NCI-H82 treated with DMSO at 0.1 percent for 48 hours (cell line): ENCODE data around the gene DNAL1.

ENCODE experiments used
- DNase-seq: peaks from one replicate; lab custom pipeline; 2025; ENCODE audit not compliant: unreplicated experiment; lab: John Stamatoyannopoulos, UW

The DNAL1 gene

DNA sequence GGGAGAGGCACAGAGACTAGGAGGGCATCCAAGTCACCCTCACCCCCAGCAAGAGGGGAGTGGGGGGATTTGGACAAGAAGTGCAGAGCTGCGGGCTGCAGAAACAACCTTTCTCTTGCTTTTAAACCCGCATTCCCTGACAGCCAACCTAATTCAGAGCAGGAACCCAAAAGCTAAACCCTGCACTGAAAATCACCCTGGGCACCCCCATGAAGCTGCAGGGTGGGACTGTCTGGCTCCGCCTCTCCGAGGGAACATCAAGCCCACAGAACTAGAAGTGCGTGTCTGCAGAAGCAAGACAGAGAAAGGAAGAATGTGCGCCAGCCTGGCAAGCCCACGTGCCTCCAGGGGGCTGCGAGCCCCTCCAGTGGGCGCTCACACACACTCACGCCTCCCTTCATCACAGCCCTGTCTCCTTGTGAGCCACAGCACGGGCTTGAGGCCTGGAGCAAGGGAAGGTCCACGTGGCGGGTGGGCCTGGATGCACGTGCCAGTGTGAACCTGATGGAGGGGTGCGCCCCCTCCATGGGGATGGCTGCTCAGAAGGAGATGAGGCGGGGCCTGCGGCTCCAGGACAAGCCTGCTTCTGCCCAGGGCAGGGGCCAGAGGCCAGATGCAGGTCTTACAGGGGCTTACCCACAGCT is 97.2 kb downstream of the DNAL1 start:
- no peak for DNase-seq

DNA sequence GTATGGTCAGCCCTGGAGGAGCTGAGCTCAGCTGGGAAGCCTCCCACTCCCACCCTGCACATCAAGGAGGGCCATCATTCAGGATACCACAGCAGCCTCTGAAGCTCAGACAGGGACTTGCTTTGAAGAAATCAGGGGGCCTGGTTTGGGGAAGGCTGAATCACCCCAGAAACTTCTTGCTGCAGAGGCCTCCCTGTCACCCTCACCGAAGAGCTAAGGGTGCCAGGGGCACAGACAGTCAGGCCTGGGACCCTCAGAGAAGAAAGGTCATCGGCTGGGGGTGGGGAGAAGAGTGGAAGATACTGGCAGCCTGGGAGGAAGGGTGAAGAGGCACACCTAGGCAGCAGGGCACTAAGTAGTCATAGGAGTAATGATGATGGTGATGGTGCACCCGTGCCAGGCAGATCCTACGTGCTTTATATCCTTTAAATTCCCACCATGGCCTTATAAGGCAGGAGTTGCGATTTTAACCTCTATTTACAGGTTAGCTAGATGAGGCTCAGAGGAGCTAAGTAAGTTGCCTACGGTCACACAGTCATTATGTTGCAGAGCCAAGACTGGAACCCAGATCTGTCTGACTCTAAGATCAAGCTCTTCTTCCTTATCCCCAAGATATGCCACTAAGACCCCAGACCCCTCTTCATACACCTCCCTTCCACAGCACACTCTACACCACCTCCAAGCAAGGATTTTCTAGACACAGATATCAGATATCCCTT is 97.9 kb downstream of the DNAL1 start:
- DNase-seq = no peak

DNA sequence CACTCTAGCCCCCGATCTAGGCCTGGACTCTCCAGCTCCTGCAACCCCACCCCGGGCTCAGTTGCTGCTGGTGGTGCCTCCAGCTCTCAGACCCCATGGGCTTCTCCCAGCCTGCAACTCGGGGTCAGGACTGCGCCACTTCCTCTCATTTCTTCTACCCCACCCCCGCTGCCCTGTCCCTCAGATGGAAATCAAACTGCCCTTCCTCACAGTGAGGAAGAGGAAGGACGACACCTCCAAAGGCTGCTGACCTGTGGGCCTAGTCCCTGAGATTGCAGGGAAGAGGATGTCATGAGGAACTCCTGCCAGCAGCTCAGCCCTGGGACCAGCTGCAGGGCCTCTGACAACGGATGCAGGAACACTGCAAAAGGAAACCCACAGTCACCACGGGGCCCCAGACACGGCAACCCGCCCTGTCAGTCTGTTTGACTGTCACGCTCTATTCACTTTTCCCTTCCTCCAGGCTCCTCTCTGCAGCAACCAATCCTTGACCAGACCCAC is 98.7 kb downstream of the DNAL1 start:
- no peak for DNase-seq

DNA sequence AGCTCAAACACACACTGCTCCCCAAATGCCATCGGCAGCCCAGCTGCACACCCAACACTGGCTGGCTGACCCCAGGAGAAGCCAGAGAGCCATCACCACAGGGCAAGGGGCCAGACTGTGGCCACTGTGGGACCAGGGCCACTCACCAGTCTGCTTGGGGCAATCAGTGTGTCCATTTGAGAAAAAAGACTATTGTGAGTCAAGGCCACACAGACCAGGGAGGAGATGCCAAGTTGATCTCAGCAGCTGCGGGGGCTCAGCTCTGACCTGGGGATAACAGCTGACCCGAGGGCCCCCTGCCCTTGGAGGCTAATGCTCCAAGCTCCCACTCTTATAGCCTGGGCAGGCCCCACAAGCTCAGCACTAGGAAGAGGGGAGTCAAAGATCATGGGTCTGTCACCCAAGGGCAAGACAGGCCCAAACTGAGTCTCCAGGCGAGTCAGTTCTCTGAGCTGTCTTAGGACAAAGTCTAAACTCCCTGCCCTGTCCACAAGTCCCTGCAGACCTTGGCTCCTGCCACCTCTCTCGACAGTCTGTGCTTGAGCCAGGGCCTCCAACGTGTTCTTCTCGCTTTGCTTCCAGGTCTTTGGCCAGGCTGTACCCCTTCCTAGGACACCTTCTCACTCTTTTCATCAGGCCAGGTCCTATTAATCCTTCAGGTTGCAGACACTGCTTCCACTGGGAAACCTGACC is 99.5 kb downstream of the DNAL1 start:
- no peak for DNase-seq

DNA sequence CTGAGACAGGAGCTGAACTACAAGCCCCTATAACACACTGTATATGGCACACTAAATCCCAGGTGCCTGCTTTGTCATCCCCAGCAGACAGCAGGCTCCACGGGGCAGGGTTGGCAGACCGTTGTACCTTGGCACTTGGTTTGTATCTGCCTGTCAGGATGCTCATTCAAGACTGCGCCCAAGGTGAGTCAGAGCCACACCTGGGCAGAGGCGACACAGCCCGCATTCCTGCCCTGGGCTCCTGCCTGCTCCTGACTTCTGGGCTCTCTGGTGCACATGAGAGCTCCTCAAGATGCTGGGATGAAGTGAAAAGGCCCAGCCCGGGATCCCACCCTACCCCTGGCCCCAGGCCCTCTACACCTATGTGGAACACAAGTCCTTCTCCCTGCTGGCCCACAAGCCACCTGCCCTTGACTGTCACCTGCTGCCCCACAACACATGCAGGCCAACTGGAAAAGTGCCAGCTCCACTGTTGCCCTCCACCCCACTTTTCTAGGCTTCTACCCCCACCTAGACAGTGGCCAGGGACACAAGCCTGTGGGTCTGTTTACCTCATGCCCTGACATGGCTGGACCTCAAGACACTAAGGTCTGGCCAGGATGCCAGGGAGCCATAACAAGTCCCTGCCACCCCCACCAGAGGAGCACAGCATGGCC is 100.2 kb downstream of the DNAL1 start:
- DNase-seq = no peak

DNA sequence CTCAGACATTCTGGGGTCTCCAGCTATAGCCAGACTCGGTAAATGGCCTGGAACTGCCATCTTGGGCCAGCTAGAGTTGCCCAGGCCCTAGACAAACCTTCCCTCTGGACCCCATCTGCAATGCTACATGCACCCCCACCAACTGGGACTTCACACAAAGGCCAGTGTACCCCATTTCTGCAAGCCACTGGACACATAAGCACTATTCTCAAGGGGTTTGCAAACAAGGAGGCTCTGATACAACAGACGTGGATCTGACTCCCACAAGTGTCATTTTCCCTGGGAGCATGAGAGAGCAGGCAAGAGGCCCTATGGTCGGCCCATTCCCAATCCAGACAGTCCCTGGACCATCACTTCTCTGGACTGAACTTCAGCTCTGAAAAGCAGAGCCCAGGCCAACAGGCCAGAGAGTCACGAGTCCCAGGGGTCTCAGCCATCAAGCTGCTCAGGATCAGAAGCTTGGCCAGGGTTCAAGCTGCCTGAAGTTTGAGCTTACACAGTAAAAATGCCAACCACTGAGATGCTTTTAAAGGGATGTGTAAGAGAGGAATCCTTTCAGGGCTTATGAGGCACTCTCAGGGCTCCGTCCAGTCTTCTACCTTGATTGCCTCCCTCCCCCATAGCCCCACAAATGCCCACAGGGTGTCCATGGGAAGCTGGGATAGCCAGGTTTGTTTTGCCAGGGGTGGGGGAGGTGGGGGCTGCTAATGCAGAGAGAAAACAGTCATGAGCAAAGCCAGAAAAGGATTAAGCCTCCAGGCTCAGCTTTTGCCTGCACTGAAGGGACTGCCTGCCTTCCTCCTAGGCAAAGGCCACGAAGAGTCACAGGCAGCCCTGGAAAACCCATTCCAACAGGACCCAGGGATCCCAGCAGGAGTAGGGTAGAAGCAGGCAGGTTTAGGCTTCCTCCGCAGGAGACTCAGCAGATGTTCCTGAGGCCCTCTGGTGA is 101.1 kb downstream of the DNAL1 start:
- DNase-seq = no peak

DNA sequence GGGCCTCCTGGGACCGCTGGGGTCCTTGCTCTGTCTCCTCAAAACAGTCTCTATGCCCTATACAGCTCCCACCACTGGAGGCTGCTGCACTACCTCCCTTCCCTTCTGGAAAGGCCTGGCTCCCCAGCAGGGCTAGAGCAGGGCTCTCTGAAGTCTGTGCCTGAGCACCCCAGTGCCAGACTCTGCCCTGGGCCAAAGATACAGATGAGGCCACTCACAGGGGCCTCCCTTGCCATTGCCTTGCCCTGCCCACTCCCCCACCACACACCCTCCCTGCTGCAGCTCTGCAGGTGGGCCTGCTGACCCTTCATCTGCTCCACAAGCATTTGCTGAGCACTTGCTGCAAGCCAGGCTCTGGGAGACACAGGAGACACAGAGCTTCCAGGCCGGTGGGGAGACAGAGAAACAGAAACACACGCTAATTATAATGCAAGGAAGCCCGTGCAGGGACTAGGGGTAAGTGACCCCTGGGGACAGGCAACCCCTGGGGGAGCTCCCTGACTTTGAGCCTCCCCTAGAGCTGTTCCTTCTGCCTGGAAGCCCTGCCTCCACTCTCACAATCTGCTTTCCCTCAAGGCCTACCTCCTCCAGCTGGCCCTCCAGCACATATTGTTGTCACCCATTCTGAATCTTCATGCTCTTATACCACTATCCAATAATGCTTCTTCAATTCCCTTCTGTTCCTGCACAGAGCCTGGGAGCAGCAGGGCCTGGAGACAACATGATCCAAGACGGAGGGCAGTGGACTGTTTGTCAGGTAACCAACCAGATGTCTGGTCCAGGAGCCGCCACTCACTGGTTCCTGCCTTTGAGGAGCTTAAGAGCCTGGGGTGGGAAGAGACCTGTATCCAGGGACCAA is 102.0 kb downstream of the DNAL1 start:
- DNase-seq = peak; percentile 72

DNA sequence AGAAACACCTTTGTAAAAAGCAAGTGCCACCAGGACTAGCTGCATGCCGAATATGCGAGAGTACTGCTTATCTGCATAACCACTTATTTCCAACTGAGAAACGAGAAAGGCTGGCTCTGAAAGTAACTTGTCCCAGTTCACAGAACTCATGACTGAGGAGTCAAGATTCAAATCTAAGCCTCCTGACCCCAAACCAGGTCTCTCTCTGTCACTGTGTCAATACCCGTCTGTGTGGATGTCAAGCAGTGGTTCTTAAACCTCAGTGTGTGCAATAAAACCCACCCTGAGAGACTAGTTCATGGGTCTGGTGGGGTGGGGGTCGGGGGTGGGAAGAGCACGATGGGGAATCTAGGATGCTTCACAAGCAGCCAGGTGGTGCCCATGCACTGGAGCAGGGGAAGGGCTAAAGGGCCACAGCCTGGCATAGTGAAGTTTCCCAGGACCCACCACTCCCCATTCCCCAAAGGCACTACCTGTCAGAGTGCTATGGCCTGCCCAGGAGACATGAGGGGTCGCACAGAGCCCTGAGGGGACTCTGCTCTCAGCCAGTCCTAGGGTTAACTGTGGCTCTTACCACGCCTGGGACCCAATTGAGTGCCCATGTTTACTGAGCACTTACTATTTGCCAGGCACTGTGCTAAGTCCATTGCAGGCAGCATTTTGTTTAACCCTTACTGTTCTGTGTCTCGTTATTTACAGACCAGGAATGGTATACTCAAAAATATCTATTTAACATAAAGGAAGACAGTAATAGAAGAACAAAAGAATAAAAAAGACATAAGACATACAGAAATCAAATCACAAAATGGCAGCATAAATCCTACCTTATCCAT is 102.8 kb downstream of the DNAL1 start:
- no peak for DNase-seq

DNA sequence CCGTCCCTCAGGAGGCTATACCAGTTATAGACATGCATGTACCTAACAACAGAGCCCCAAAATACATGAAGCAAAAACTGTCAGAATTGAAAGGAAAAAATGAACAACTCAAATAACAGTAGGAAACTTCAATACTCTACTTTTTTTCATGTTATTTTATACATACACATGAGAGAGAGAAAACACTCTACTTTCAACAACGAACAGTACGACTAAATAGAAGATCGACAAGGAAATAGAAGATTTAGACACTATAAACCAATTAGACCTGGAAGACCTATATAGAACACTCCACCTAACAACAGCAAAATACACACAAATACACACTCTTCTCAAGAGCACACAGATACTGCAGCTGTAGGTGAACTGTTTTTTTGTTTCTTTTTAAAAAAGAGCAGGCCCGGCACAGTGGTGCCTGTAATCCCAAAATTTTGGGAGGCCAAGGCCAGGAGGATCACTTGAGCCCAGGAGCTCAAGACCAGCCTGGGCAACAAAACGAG is 104.1 kb downstream of the DNAL1 start:
- DNase-seq = peak; percentile 20

DNA sequence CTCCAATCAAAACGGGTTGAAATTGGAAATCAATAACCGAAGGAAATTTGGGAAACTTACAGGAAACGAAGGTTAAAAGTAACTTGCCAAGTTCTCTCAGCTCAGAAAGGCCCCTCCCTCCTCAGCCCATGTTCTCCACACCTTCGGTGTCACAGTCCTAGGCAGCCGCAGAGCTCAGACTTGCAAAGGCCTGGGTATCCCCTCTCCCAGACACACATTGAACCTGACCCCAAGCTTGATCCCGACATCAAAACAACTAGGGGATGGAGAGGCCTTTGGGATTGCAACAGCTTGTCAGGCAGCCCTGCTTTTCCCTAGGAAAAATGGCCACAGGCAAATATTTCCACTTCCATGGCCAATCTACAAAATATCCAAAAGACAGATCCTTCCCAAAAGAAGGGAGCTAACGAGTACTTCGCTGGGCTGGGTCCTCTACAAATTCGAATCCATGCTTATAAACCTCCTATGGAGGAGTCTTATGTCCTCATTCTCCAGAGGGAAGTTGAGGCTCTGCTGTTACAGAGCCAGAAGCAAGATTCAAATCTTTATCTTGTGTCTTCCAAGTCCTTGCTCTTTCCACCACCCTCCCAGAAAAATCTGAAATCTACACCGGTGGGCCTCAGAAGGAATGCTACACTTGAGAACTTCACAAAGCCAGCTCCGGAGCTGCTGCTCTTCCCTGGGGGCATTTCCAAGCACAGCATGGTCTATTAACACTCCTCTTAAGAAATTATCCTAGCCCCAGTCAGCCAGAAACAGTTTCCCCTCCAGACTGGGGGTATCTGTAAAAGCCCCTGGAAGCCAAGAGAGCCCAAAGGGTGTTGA is 105.1 kb downstream of the DNAL1 start:
- no peak for DNase-seq

DNA sequence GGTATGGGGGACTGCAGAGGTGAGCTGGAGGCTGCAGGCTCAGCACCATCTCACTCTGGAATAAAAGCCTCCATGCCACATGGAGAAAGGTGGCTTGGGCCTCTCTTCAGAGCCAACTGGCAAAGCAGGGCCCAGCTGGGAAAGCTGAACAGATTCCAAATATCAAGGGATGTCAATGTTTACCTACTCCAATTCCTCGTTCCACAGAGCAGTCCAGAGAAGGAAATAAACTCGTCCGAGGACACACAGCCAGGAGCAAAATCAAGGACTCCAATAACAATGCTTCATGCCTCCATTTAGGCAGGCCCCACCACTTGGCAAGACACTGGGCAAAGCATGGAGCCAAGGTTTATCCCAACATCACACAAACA is 105.7 kb downstream of the DNAL1 start:
- DNase-seq = no peak

DNA sequence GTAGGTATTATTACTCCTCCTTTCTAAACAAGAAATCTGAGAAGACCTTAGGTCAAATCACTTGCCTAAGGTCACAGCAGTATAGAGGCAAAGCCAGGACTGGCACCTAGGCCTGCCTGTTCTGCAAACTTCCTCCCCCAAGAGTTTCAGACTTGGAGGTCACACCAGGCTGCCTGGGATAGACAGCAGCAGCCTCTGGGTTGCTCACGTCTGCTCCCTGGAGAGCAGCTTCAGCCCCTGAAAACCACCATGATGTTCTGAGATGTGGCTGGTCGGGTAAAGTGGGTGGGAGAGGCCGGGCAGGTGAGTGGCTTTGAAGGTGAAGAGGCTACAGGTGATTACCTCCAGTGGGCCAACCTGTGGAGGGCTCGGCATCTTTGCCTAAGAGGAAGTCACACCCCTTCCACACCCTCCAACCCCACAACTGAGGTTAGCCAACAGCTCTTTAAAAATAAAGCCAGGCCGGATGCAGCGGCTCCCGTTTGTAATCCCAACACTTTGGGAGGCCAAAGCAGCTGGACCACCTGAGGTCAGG is 106.4 kb downstream of the DNAL1 start:
- DNase-seq = no peak

DNA sequence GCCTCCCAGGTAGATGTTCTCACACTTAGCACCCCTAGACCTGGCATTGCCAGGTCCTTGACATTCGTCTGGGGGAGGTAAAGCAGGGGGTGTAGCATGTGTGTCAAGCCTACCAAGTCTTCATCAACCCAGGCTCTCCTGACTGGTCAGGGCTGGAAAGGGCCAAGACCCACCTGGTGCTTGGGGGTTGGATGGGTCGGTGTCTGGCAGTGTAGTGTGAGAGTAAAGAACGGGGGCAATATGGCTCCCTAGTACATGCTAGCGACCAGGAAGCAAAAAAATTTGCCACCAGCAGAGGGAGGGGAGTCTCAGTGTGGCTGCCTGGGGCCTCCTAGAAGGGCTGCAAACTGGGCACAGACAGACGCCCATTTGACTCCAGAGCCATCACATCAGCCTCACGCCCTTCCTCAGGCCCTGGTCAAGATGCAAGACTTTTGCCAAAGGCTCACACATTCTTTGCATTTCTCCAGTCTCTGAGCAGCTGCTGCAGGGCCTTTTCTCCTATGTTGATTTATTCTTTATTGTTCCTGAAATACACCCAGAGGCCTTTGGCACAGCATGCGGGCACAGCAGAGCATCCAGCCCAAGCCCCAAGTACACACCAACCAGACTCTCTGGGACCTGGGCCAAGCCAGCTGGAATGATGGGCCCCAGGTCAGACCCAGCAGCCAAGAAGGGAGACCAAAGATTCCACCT is 107.7 kb downstream of the DNAL1 start:
- DNase-seq = no peak
